Fibroblast of lung (primary cell): ENCODE data around the gene ADRB2.

Experiments used
- EZH2 ChIP-seq: IDR thresholded peaks from 2 replicates; pipeline ENCODE4 v1.5.1; 2012; ENCODE audit warnings: low read length, control low read depth, mild to moderate bottlenecking; ENCODE audit errors: missing control alignments
- TF ChIP-seq, protein P1 (sequence below), 2 donors: IDR thresholded peaks in 1 of 2; conservative IDR thresholded peaks in 1 of 2; 1 replicate in 1 of 2; 2 replicates in 1 of 2; pipeline ENCODE4 v1.5.1; 2011 to 2012; ENCODE audit warnings: low read length in 2 of 2, control low read depth in 1 of 2, inconsistent platforms in 1 of 2, low read depth in 1 of 2, mild to moderate bottlenecking in 1 of 2

GRCh38 chr5:148849461-148849860 is 23.1 kb downstream of the ADRB2 start:
- TF ChIP-seq, protein P1, sequence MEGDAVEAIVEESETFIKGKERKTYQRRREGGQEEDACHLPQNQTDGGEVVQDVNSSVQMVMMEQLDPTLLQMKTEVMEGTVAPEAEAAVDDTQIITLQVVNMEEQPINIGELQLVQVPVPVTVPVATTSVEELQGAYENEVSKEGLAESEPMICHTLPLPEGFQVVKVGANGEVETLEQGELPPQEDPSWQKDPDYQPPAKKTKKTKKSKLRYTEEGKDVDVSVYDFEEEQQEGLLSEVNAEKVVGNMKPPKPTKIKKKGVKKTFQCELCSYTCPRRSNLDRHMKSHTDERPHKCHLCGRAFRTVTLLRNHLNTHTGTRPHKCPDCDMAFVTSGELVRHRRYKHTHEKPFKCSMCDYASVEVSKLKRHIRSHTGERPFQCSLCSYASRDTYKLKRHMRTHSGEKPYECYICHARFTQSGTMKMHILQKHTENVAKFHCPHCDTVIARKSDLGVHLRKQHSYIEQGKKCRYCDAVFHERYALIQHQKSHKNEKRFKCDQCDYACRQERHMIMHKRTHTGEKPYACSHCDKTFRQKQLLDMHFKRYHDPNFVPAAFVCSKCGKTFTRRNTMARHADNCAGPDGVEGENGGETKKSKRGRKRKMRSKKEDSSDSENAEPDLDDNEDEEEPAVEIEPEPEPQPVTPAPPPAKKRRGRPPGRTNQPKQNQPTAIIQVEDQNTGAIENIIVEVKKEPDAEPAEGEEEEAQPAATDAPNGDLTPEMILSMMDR (conservative IDR thresholded peaks at IDR 0.05 in 1 of 2, IDR thresholded peaks at IDR 0.05 in 1 of 2; ENCODE audit: low read depth in 1 of 2, low read length in 2 of 2) = no peak
- no peak for TF ChIP-seq EZH2
